ENCODE results near the gene PTPN2. TPM values are rescaled to one million over a fixed set of nuclear protein-coding genes. Genes with fewer than 3 reads are reported as not detected.

PTPN2 gene
- total and polyA plus RNA-seq, 9 of the 15 experiments (the other 6 are each of a cell fraction or from before 2014, with no cell fraction given), result 36.6 to 66.4 (median 43.8) TPM

DNA sequence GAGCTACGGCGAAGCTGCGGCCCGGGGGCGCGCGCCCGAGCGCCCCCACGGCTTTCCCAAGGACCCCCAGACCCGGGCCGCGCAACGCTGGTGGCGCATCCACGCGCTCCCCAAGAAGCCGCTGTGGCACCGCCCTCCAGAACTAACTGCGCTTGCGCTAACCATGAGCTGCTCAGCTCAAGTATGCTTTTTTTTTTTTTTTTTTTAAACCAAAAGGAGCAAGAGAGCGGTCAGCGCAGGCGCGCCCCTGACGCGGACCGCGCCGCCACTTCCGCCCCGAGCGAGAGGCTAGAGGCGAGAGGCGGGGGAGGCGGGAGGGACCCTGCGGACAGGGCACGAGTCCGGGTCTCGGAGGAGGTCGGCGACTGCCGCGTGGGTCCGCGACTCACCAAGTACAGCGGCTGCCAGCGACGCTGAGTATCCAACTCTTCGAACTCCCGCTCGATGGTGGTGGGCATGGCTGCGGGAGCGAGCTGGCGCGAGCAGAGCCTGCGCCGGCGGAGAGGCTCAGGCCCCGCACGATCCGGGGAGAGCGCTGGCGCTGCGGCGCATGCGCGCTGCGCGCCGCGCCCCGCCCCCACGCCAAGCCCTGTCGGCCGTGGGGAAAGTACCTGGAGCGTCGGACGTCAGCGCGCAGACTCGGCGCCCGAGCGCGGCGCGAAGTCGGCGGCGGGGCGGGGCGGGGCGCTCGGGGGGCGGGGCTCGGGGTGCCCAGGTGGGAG, at the start of gene PTPN2 (continued):
- no peak for TF ChIP-seq GTF3C2 (IDR thresholded peaks at IDR 0.05; ENCODE audit: borderline replicate concordance, extremely low read depth, insufficient read length)
- no peak for TF ChIP-seq MTA2 (IDR thresholded peaks at IDR 0.05; ENCODE audit: low read depth)
- TF ChIP-seq GABPA (tag; conservative IDR thresholded peaks at IDR 0.05; ENCODE audit: low read depth), result peak; percentile 83
- TF ChIP-seq U2AF2 (optimal IDR thresholded peaks at IDR 0.05; ENCODE audit: low read depth, low read length), result no peak
- TF ChIP-seq ZC3H11A (IDR thresholded peaks at IDR 0.05; ENCODE audit: low read depth, low read length), result no peak
- peak; percentile 95 for TF ChIP-seq L3MBTL2 (IDR thresholded peaks at IDR 0.05)
- TF ChIP-seq NR2C2 (CRISPR knock-in tag; IDR thresholded peaks at IDR 0.05), result no peak
- TF ChIP-seq NR2C2 (tag; IDR thresholded peaks at IDR 0.05), result peak; percentile 67; the same call in 1 of the 2 replicates
- peak; percentile 11; the same call in 1 of the 2 replicates for TF ChIP-seq ILF3 (IDR thresholded peaks at IDR 0.05; ENCODE audit: borderline replicate concordance)
- TF ChIP-seq MXI1 (IDR thresholded peaks at IDR 0.05; ENCODE audit: low read depth, low read length), result 0 out of 2 replicates have a peak, but pooled peaks have one; percentile 37
- TF ChIP-seq TEAD4 (IDR thresholded peaks at IDR 0.05; ENCODE audit: low read length), result 0 out of 2 replicates have a peak, but pooled peaks have one; percentile 12
- TF ChIP-seq TEAD4 (CRISPR knock-in tag; IDR thresholded peaks at IDR 0.05; ENCODE audit: borderline replicate concordance), result no peak
- TF ChIP-seq ZNF239 (CRISPR knock-in tag; IDR thresholded peaks at IDR 0.05), result peak; percentile 40; the same call in 1 of the 2 replicates
- peak; percentile 86; the same call in 1 of the 2 replicates for TF ChIP-seq SPI1 (IDR thresholded peaks at IDR 0.05; ENCODE audit: borderline replicate concordance, low read depth, low read length)
- no peak for TF ChIP-seq EHMT2 (IDR thresholded peaks at IDR 0.05)
- TF ChIP-seq CCNT2 (IDR thresholded peaks at IDR 0.05; ENCODE audit: borderline replicate concordance, extremely low read depth, insufficient read length, low read depth, low read length), result peak; percentile 71
- TF ChIP-seq ZBTB5 (IDR thresholded peaks at IDR 0.05), result no peak
- TF ChIP-seq NONO (IDR thresholded peaks at IDR 0.05; ENCODE audit: low read depth in 2 of 2, low read length in 1 of 2), result peak; percentile 78 to 79; a peak in 2 of 4 replicates
- no peak for TF ChIP-seq MECOM (CRISPR knock-in tag; IDR thresholded peaks at IDR 0.05)
- TF ChIP-seq HNRNPK (IDR thresholded peaks at IDR 0.05; ENCODE audit: low read depth, low read length, poor library complexity, severe bottlenecking), result no peak
- peak; percentile 86 for TF ChIP-seq GABPB1 (CRISPR knock-in tag; IDR thresholded peaks at IDR 0.05)
- TF ChIP-seq U2AF1 (optimal IDR thresholded peaks at IDR 0.05; ENCODE audit: low read depth, low read length), result peak; percentile 33
- TF ChIP-seq SNRNP70 (optimal IDR thresholded peaks at IDR 0.05; ENCODE audit: low read depth, low read length), result no peak
- TF ChIP-seq ZNF175 (CRISPR knock-in tag; IDR thresholded peaks at IDR 0.05; ENCODE audit: low read depth), result no peak
- peak; percentile 79 for TF ChIP-seq FIP1L1 (IDR thresholded peaks at IDR 0.05; ENCODE audit: low read depth, low read length, poor library complexity, severe bottlenecking)

Measured in K562 (cell line).